DOHH2 (cell line): ENCODE results near the gene IGSF22.

Experiments used
- H3F3A ChIP-seq: fragments of 200-600 bp; sonication (generic), shearing (Covaris generic); 2 replicates; pipeline ENCODE4 v1.6.0; 2016; ENCODE audit warnings: antibody characterized with exemption, mild to moderate bottlenecking; ENCODE audit not compliant: control insufficient read depth, insufficient read depth
- H3K27ac ChIP-seq: fragments of 200-600 bp; sonication (generic); 2 replicates; pipeline ENCODE4 v1.5.1; 2014; ENCODE audit warnings: low read depth, mild to moderate bottlenecking, low read length, moderate library complexity
- H3K27me3 ChIP-seq: fragments of 200-600 bp; sonication (generic); 2 replicates; pipeline ENCODE4 v1.6.1; 2014; ENCODE audit warnings: mild to moderate bottlenecking, low read length, mixed read lengths; ENCODE audit not compliant: control insufficient read depth
- H3K36me3 ChIP-seq: fragments of 200-600 bp; sonication (generic); 2 replicates; pipeline ENCODE4 v1.6.1; 2014; ENCODE audit warnings: mild to moderate bottlenecking, low read length, moderate library complexity, mixed read lengths; ENCODE audit not compliant: control insufficient read depth
- H3K4me1 ChIP-seq: fragments of 200-600 bp; sonication (generic); 2 replicates; pipeline ENCODE4 v1.6.1; 2014; ENCODE audit warnings: mild to moderate bottlenecking, low read length, mixed read lengths; ENCODE audit not compliant: control insufficient read depth
- H3K4me2 ChIP-seq: fragments of 200-600 bp; sonication (generic); 2 replicates; pipeline ENCODE4 v1.6.0; 2014; ENCODE audit warnings: mild to moderate bottlenecking, low read length, moderate library complexity
- H3K4me3 ChIP-seq: fragments of 200-600 bp; sonication (generic); 2 replicates; pipeline ENCODE4 v1.5.1; 2014; ENCODE audit warnings: mild to moderate bottlenecking, low read length, mixed read lengths
- H3K79me2 ChIP-seq: fragments of 200-600 bp; sonication (generic); 2 replicates; pipeline ENCODE4 v1.6.1; 2014; ENCODE audit warnings: mild to moderate bottlenecking, low read length, mixed read lengths; ENCODE audit not compliant: control insufficient read depth
- H3K9me2 ChIP-seq: fragments of 200-600 bp; sonication (generic); replicated peaks from 2 replicates; pipeline ENCODE4 v1.6.1; 2014; ENCODE audit warnings: mild to moderate bottlenecking, low read length, mixed read lengths; ENCODE audit not compliant: control insufficient read depth
- H3K9me3 ChIP-seq: fragments of 200-600 bp; sonication (generic); 2 replicates; pipeline ENCODE4 v1.6.1; 2014; ENCODE audit warnings: antibody characterized with exemption, low read length, mixed read lengths; ENCODE audit not compliant: control insufficient read depth, insufficient read depth
- H4K20me1 ChIP-seq: fragments of 200-600 bp; sonication (generic); 2 replicates; pipeline ENCODE4 v1.6.0; 2014; ENCODE audit warnings: low read depth, mild to moderate bottlenecking, antibody characterized with exemption, low read length, moderate library complexity; ENCODE audit not compliant: control insufficient read depth, insufficient read depth
- CTCF ChIP-seq: fragments of 200-600 bp; sonication (generic); IDR thresholded peaks from one replicate; pipeline ENCODE4 v1.5.1; 2014; ENCODE audit warnings: antibody characterized with exemption, mild to moderate bottlenecking, low read depth, low read length; ENCODE audit not compliant: poor library complexity, severe bottlenecking
- EZH2phosphoT487 ChIP-seq: fragments of 200-600 bp; sonication (generic); IDR thresholded peaks from 2 replicates; pipeline ENCODE4 v1.6.1; 2017; ENCODE audit warnings: borderline replicate concordance, mild to moderate bottlenecking, antibody characterized with exemption, low read length, moderate library complexity, mixed read lengths

The IGSF22 gene

GRCh38 chr11:18741783-18742182 is 15.8 kb upstream of the IGSF22 start:
- Histone ChIP-seq H4K20me1 (no peaks in the 10 kb centered on the region), H3K4me1 (no peaks in the 10 kb centered on the region), H3K27ac (no peak overlapping the region), H3K9me2 (no peaks in the 10 kb centered on the region), H3K36me3 (no peaks in the 10 kb centered on the region), H3F3A (no peaks in the 10 kb centered on the region), H3K27me3 (0 out of 2 replicates have a peak, but pooled peaks cover 3% of the 10 kb centered on the region), H3K79me2 (no peaks in the 10 kb centered on the region), H3K4me3 (no peak overlapping the region), H3K4me2 (no peak overlapping the region), H3K9me3 (no peaks in the 10 kb centered on the region)
- TF ChIP-seq EZH2phosphoT487 (no peak), CTCF (no peak)

GRCh38 chr11:18739685-18740084 is 13.7 kb upstream of the IGSF22 start:
- Histone ChIP-seq H3K4me2 (no peak overlapping the region), H3K9me3 (no peaks in the 10 kb centered on the region), H3F3A (no peaks in the 10 kb centered on the region), H3K4me3 (no peak overlapping the region), H3K27ac (no peak overlapping the region), H3K4me1 (no peaks in the 10 kb centered on the region), H4K20me1 (no peaks in the 10 kb centered on the region), H3K9me2 (no peaks in the 10 kb centered on the region), H3K79me2 (no peaks in the 10 kb centered on the region), H3K36me3 (no peaks in the 10 kb centered on the region), H3K27me3 (no peaks in the 10 kb centered on the region)
- no peak for TF ChIP-seq EZH2phosphoT487
- peak; percentile 42 for TF ChIP-seq CTCF

GRCh38 chr11:18737642-18738041 is 11.7 kb upstream of the IGSF22 start:
- H3K79me2 ChIP-seq = no peaks in the 10 kb centered on the region
- H3K4me3 ChIP-seq = no peak overlapping the region
- H3K27me3 ChIP-seq = no peaks in the 10 kb centered on the region
- H3K36me3 ChIP-seq = no peaks in the 10 kb centered on the region
- H4K20me1 ChIP-seq = no peaks in the 10 kb centered on the region
- H3K4me1 ChIP-seq = no peaks in the 10 kb centered on the region
- H3K9me3 ChIP-seq = no peaks in the 10 kb centered on the region
- no peak overlapping the region for H3K27ac ChIP-seq
- TF ChIP-seq EZH2phosphoT487 (no peak), CTCF (no peak)
- no peak overlapping the region for H3K4me2 ChIP-seq
- H3F3A ChIP-seq = no peaks in the 10 kb centered on the region
- no peaks in the 10 kb centered on the region for H3K9me2 ChIP-seq

GRCh38 chr11:18736590-18737148 is 10.7 kb upstream of the IGSF22 start:
- H3K4me2 ChIP-seq = no peak overlapping the region
- H3K9me2 ChIP-seq = no peaks in the 10 kb centered on the region
- H4K20me1 ChIP-seq = no peaks in the 10 kb centered on the region
- H3F3A ChIP-seq = no peaks in the 10 kb centered on the region
- peaks cover 4% of the 10 kb centered on the region for H3K4me1 ChIP-seq
- TF ChIP-seq EZH2phosphoT487 = no peak
- TF ChIP-seq CTCF = no peak
- no peak overlapping the region for H3K27ac ChIP-seq
- H3K27me3 ChIP-seq = no peaks in the 10 kb centered on the region
- H3K9me3 ChIP-seq = no peaks in the 10 kb centered on the region
- no peaks in the 10 kb centered on the region for H3K36me3 ChIP-seq
- no peak overlapping the region for H3K4me3 ChIP-seq
- no peaks in the 10 kb centered on the region for H3K79me2 ChIP-seq
